Fibroblast of lung (primary cell): Measurements from ENCODE around the gene CFH. TPM values are rescaled to one million over a fixed set of nuclear protein-coding genes. Genes with fewer than 3 reads are reported as not detected.

ENCODE experiments used
- DNase-seq, 2 donors: peaks; one replicate each; pipeline versions ENCODE4 v3.0.0 to v3.0.0-alpha.2; 2010; ENCODE audit warnings: low read depth in 2 of 2
- H2AFZ ChIP-seq: 2 replicates; pipeline ENCODE4 v1.5.1; 2012; ENCODE audit warnings: low read length, control low read depth, inconsistent platforms
- H3K27ac ChIP-seq: 2 replicates; pipeline ENCODE4 v1.5.1; 2011; ENCODE audit warnings: low read length, control low read depth; ENCODE audit not compliant: insufficient read depth
- H3K27me3 ChIP-seq: 2 replicates; pipeline ENCODE4 v1.5.1; 2011; ENCODE audit warnings: mild to moderate bottlenecking, low read length; ENCODE audit not compliant: control insufficient read depth, insufficient read depth
- H3K36me3 ChIP-seq: 2 replicates; pipeline ENCODE4 v1.5.1; 2011; ENCODE audit warnings: low read length; ENCODE audit not compliant: control insufficient read depth, insufficient read depth
- H3K4me1 ChIP-seq: 2 replicates; pipeline ENCODE4 v1.5.1; 2011; ENCODE audit warnings: low read length; ENCODE audit not compliant: control insufficient read depth, insufficient read depth; ENCODE audit errors: extremely low read depth
- H3K4me2 ChIP-seq: 2 replicates; pipeline ENCODE4 v1.5.1; 2011; ENCODE audit warnings: low read length, control low read depth; ENCODE audit not compliant: insufficient read depth; ENCODE audit errors: extremely low read depth
- H3K4me3 ChIP-seq, 4 experiments: fragments of 200-600 bp in 1 of 4; sonication (generic) in 1 of 4; replicated peaks in 1 of 4; 2 replicates each; pipeline ENCODE4 v1.5.1; 2011 to 2016; ENCODE audit warnings: low read length in 4 of 4, low read depth in 3 of 4, mild to moderate bottlenecking in 3 of 4, control low read depth in 2 of 4, inconsistent platforms in 1 of 4, mixed read lengths in 1 of 4; ENCODE audit not compliant: insufficient read depth in 1 of 4; ENCODE audit errors: control extremely low read depth in 1 of 4
- H3K79me2 ChIP-seq: 2 replicates; pipeline ENCODE4 v1.5.1; 2012; ENCODE audit warnings: mild to moderate bottlenecking, low read length, inconsistent platforms; ENCODE audit not compliant: control insufficient read depth, insufficient read depth
- H3K9ac ChIP-seq: 2 replicates; pipeline ENCODE4 v1.5.1; 2011; ENCODE audit warnings: mild to moderate bottlenecking, low read length, control low read depth; ENCODE audit not compliant: insufficient read depth
- H3K9me3 ChIP-seq: 2 replicates; pipeline ENCODE4 v1.5.1; 2012; ENCODE audit warnings: low read depth, low read length; ENCODE audit not compliant: control insufficient read depth, insufficient read depth
- H4K20me1 ChIP-seq: 2 replicates; pipeline ENCODE4 v1.5.1; 2011; ENCODE audit warnings: low read length; ENCODE audit not compliant: control insufficient read depth, insufficient read depth; ENCODE audit errors: extremely low read depth
- CTCF ChIP-seq, 2 donors: IDR thresholded peaks in 1 of 2; conservative IDR thresholded peaks in 1 of 2; 1 replicate in 1 of 2; 2 replicates in 1 of 2; pipeline ENCODE4 v1.5.1; 2011 to 2012; ENCODE audit warnings: low read length in 2 of 2, control low read depth in 1 of 2, inconsistent platforms in 1 of 2, low read depth in 1 of 2, mild to moderate bottlenecking in 1 of 2
- EZH2 ChIP-seq: IDR thresholded peaks from 2 replicates; pipeline ENCODE4 v1.5.1; 2012; ENCODE audit warnings: low read length, control low read depth, mild to moderate bottlenecking; ENCODE audit errors: missing control alignments
- polyA plus RNA-seq, 2 donors: library from polyadenylated mRNA; depleted of rRNA in 1 of 2; stranded (reverse) in 1 of 2; unstranded in 1 of 2; fragments of >200 nt; gene quantifications; 2 replicates each; pipeline ENCODE4 v1.2.1, GENCODE V29; 2011 to 2012; ENCODE audit warnings: missing spikeins in 1 of 2
- total RNA-seq: library from RNA; depleted of rRNA; stranded (reverse); fragments of >200 nt; gene quantifications from 2 replicates; pipeline ENCODE4 v1.2.1, GENCODE V29; 2014

Gene CFH
- total and polyA plus RNA-seq, 2 donors (not counting 1 experiment from before 2014, with no cell fraction given): 83.0 to 237 TPM

- Histone ChIP-seq H3K27me3 (no peaks in the 10 kb centered on the region), H3K4me3 (no peak overlapping the region), H3K36me3 (no peaks in the 10 kb centered on the region), H3K9ac (no peak overlapping the region), H3K79me2 (no peaks in the 10 kb centered on the region), H3K4me1 (no peaks in the 10 kb centered on the region), H3K9me3 (no peaks in the 10 kb centered on the region), H3K4me2 (no peak overlapping the region), H4K20me1 (no peaks in the 10 kb centered on the region), H3K27ac (no peak overlapping the region), H2AFZ (no peak overlapping the region)
- TF ChIP-seq EZH2 (no peak), CTCF (conservative IDR thresholded peaks at IDR 0.05 in 1 of 2, IDR thresholded peaks at IDR 0.05 in 1 of 2; ENCODE audit: low read depth in 1 of 2, low read length in 2 of 2) (no peak)
- DNase-seq: no peak
Observed at GRCh38 chr1:196619721-196620120, 32.1 kb upstream of the CFH start.

- Histone ChIP-seq H3K9me3 (no peaks in the 10 kb centered on the region), H3K9ac (no peak overlapping the region), H3K4me3 (no peak overlapping the region), H2AFZ (no peak overlapping the region), H3K79me2 (no peaks in the 10 kb centered on the region), H3K4me2 (no peak overlapping the region), H3K36me3 (no peaks in the 10 kb centered on the region), H4K20me1 (no peaks in the 10 kb centered on the region), H3K27ac (no peak overlapping the region), H3K4me1 (no peaks in the 10 kb centered on the region), H3K27me3 (no peaks in the 10 kb centered on the region)
- DNase-seq: no peak
- TF ChIP-seq CTCF (conservative IDR thresholded peaks at IDR 0.05 in 1 of 2, IDR thresholded peaks at IDR 0.05 in 1 of 2; ENCODE audit: low read depth in 1 of 2, low read length in 2 of 2) (no peak), EZH2 (no peak)
Observed at GRCh38 chr1:196623079-196623478, 28.8 kb upstream of the CFH start.

GRCh38 chr1:196628838-196629237, 23.0 kb upstream of the CFH start:
- Histone ChIP-seq H3K4me1 (no peaks in the 10 kb centered on the region), H3K36me3 (no peaks in the 10 kb centered on the region), H3K9me3 (no peaks in the 10 kb centered on the region), H3K4me2 (no peak overlapping the region), H3K4me3 (no peak overlapping the region), H4K20me1 (no peaks in the 10 kb centered on the region), H3K27me3 (no peaks in the 10 kb centered on the region), H3K79me2 (no peaks in the 10 kb centered on the region), H3K9ac (no peak overlapping the region), H2AFZ (no peak overlapping the region), H3K27ac (no peak overlapping the region)
- DNase-seq: no peak
- TF ChIP-seq EZH2: no peak
